Embryonic facial prominence (tissue), 1 donor: ENCODE measurements around the gene SLC24A3.
"Not testable (repeated sequence)": the region's sequence is repeated elsewhere in the genome, so short reads cannot be mapped to it uniquely, and the experiment has no call there.

Source experiments
- DNase-seq: peaks from one replicate; pipeline ENCODE4 v3.0.0-alpha.2; 2016; ENCODE audit errors: extremely low spot score

SLC24A3 gene

GRCh38 chr20:19673575-19673974 lies 461.1 kb downstream of the SLC24A3 start:
- no peak for DNase-seq

GRCh38 chr20:19676202-19676601 lies 463.8 kb downstream of the SLC24A3 start:
- DNase-seq = no peak

GRCh38 chr20:19677336-19677735 lies 464.9 kb downstream of the SLC24A3 start:
- no peak for DNase-seq

GRCh38 chr20:19678591-19678990 lies 466.1 kb downstream of the SLC24A3 start:
- DNase-seq = not testable (repeated sequence)

GRCh38 chr20:19679900-19680495 lies 467.6 kb downstream of the SLC24A3 start:
- DNase-seq = no peak

- DNase-seq = no peak
These were observed 469.8 kb downstream of the SLC24A3 start for GRCh38 chr20:19682249-19682648.

GRCh38 chr20:19683188-19683587 lies 470.7 kb downstream of the SLC24A3 start:
- DNase-seq = no peak

GRCh38 chr20:19683822-19684221 lies 471.4 kb downstream of the SLC24A3 start:
- no peak for DNase-seq

- no peak for DNase-seq
These were observed 475.8 kb downstream of the SLC24A3 start for GRCh38 chr20:19688031-19688806.

GRCh38 chr20:19690462-19690861 lies 478.0 kb downstream of the SLC24A3 start:
- DNase-seq = no peak

GRCh38 chr20:19691125-19691524 lies 478.7 kb downstream of the SLC24A3 start:
- DNase-seq = no peak

- DNase-seq = no peak
These were observed 479.7 kb downstream of the SLC24A3 start for GRCh38 chr20:19692100-19692499.

GRCh38 chr20:19692685-19693119 lies 480.3 kb downstream of the SLC24A3 start:
- no peak for DNase-seq

GRCh38 chr20:19693508-19693907 lies 481.1 kb downstream of the SLC24A3 start:
- DNase-seq = no peak

GRCh38 chr20:19695081-19695480 lies 482.6 kb downstream of the SLC24A3 start:
- DNase-seq = no peak

GRCh38 chr20:19696620-19697019 lies 484.2 kb downstream of the SLC24A3 start:
- no peak for DNase-seq

- DNase-seq = no peak
These were observed 485.0 kb downstream of the SLC24A3 start for GRCh38 chr20:19697415-19697814.

GRCh38 chr20:19699180-19699971 lies 486.9 kb downstream of the SLC24A3 start:
- DNase-seq = no peak

GRCh38 chr20:19701429-19701828 lies 489.0 kb downstream of the SLC24A3 start:
- DNase-seq = no peak

- no peak for DNase-seq
These were observed 494.0 kb downstream of the SLC24A3 start for GRCh38 chr20:19706463-19706862.

GRCh38 chr20:19709635-19710335 lies 497.3 kb downstream of the SLC24A3 start:
- DNase-seq = no peak
